DOHH2 (cell line): ENCODE results near the gene CNNM3.

Experiments
- EZH2phosphoT487 ChIP-seq: fragments of 200-600 bp; sonication (generic); IDR thresholded peaks from 2 replicates; pipeline ENCODE4 v1.6.1; 2017; ENCODE audit warnings: borderline replicate concordance, mild to moderate bottlenecking, antibody characterized with exemption, low read length, moderate library complexity, mixed read lengths
- TF ChIP-seq, protein P1 (sequence below): fragments of 200-600 bp; sonication (generic); IDR thresholded peaks from one replicate; pipeline ENCODE4 v1.5.1; 2014; ENCODE audit warnings: antibody characterized with exemption, mild to moderate bottlenecking, low read depth, low read length; ENCODE audit not compliant: poor library complexity, severe bottlenecking

DNA sequence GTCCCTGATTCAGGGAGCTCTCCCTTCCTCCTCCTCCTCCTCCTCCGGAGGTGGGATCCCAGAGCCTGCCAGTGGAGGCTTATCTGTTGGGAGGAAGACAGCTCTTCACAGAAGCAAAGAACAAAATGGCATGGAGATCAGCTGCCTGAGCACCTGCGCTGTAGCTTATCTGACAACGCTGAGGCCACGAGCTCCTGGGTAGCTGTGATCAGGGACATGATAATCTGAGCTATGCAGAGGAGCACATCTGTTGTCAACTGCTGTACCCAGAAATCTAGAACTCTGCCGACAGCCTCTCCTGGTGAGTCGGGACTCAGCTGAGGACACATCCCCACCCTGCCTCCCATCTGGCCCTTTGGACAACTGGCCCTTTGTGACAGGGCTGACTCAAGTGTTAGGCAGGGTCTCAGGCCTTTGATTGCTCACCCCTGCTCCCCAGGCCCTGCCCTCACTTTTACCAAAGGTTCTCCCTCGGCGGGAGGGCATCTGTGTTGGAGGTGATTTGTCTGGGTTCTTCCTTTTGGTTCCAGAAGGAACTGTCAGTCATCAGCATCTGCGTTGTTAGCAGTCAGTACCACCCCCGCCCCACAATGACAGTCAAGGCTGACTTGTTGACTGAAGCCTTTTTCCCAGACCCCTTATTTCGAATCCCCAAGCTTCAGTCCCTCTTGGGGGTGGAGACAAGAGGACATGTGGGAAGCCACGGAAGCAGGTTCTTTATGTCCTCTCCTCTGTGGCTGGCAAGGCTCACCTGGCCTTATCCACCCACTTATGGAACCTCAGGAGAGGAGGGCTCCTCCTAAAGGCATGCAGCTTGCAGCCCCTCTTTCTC, 5.9 kb upstream of the CNNM3 start:
- TF ChIP-seq, protein P1, sequence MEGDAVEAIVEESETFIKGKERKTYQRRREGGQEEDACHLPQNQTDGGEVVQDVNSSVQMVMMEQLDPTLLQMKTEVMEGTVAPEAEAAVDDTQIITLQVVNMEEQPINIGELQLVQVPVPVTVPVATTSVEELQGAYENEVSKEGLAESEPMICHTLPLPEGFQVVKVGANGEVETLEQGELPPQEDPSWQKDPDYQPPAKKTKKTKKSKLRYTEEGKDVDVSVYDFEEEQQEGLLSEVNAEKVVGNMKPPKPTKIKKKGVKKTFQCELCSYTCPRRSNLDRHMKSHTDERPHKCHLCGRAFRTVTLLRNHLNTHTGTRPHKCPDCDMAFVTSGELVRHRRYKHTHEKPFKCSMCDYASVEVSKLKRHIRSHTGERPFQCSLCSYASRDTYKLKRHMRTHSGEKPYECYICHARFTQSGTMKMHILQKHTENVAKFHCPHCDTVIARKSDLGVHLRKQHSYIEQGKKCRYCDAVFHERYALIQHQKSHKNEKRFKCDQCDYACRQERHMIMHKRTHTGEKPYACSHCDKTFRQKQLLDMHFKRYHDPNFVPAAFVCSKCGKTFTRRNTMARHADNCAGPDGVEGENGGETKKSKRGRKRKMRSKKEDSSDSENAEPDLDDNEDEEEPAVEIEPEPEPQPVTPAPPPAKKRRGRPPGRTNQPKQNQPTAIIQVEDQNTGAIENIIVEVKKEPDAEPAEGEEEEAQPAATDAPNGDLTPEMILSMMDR, result no peak
- TF ChIP-seq EZH2phosphoT487, result no peak
